ENCODE measurements around the gene PRDM10. TPM values are rescaled to one million over a fixed set of nuclear protein-coding genes. Genes with fewer than 3 reads are reported as not detected.

The PRDM10 gene
- total RNA-seq, 1 donor from 2014 or later: 7.9 TPM

- DNase-seq (ENCODE audit: extremely low read depth, low read depth, low spot score): peak; percentile 50
These were observed 52.2 kb downstream of the PRDM10 start for GRCh38 chr11:129950101-129951091.

- DNase-seq (ENCODE audit: extremely low read depth, low read depth, low spot score): no peak
These were observed 53.6 kb downstream of the PRDM10 start for GRCh38 chr11:129948926-129949466.

GRCh38 chr11:129947474-129947873, 55.2 kb downstream of the PRDM10 start:
- no peak for DNase-seq (ENCODE audit: extremely low read depth, low read depth, low spot score)

- DNase-seq (ENCODE audit: extremely low read depth, low read depth, low spot score): no peak
These were observed 55.7 kb downstream of the PRDM10 start for GRCh38 chr11:129946965-129947364.

GRCh38 chr11:129946256-129946655, 56.4 kb downstream of the PRDM10 start:
- DNase-seq (ENCODE audit: extremely low read depth, low read depth, low spot score): no peak

- DNase-seq (ENCODE audit: extremely low read depth, low read depth, low spot score): no peak
These were observed 57.3 kb downstream of the PRDM10 start for GRCh38 chr11:129945373-129945772.

- DNase-seq (ENCODE audit: extremely low read depth, low read depth, low spot score): no peak
These were observed 57.9 kb downstream of the PRDM10 start for GRCh38 chr11:129944696-129945095.

GRCh38 chr11:129943036-129943435, 59.6 kb downstream of the PRDM10 start:
- no peak for DNase-seq (ENCODE audit: extremely low read depth, low read depth, low spot score)

- no peak for DNase-seq (ENCODE audit: extremely low read depth, low read depth, low spot score)
These were observed 63.1 kb downstream of the PRDM10 start for GRCh38 chr11:129939510-129939909.

- no peak for DNase-seq (ENCODE audit: extremely low read depth, low read depth, low spot score)
These were observed 63.9 kb downstream of the PRDM10 start for GRCh38 chr11:129938764-129939163.

- DNase-seq (ENCODE audit: extremely low read depth, low read depth, low spot score): no peak
These were observed 64.9 kb downstream of the PRDM10 start for GRCh38 chr11:129937592-129938238.

GRCh38 chr11:129935723-129936122, 66.9 kb downstream of the PRDM10 start:
- no peak for DNase-seq (ENCODE audit: extremely low read depth, low read depth, low spot score)

- no peak for DNase-seq (ENCODE audit: extremely low read depth, low read depth, low spot score)
These were observed 68.7 kb downstream of the PRDM10 start for GRCh38 chr11:129933891-129934290.

- DNase-seq (ENCODE audit: extremely low read depth, low read depth, low spot score): no peak
These were observed 69.4 kb downstream of the PRDM10 start for GRCh38 chr11:129933262-129933661.

- DNase-seq (ENCODE audit: extremely low read depth, low read depth, low spot score): no peak
These were observed 70.1 kb downstream of the PRDM10 start for GRCh38 chr11:129932381-129933067.

- no peak for DNase-seq (ENCODE audit: extremely low read depth, low read depth, low spot score)
These were observed 71.9 kb downstream of the PRDM10 start for GRCh38 chr11:129930743-129931142.

GRCh38 chr11:129930296-129930695, 72.3 kb downstream of the PRDM10 start:
- no peak for DNase-seq (ENCODE audit: extremely low read depth, low read depth, low spot score)

- no peak for DNase-seq (ENCODE audit: extremely low read depth, low read depth, low spot score)
These were observed 72.9 kb downstream of the PRDM10 start for GRCh38 chr11:129929721-129930120.

- no peak for DNase-seq (ENCODE audit: extremely low read depth, low read depth, low spot score)
These were observed 73.5 kb downstream of the PRDM10 start for GRCh38 chr11:129928923-129929692.

- DNase-seq (ENCODE audit: extremely low read depth, low read depth, low spot score): no peak
These were observed 80.0 kb downstream of the PRDM10 start for GRCh38 chr11:129922674-129923073.
